HL-60/S4 treated with phorbol 12-myristate 13-acetate at 8.2 ng/mL for 4 days and 3 days (cell line): ENCODE results near the gene PKNOX1.
"Not testable (repeated sequence)": the region's sequence is repeated elsewhere in the genome, so short reads cannot be mapped to it uniquely, and the experiment has no call there.

Experiments
- in situ Hi-C: fragments of 300-500 bp; cut with MboI; formaldehyde crosslinking; loops from 2 replicates; pipeline ENCODE4 v1.15.0; 2022; ENCODE audit warnings: low sequenced_read_pairs

PKNOX1 gene

DNA sequence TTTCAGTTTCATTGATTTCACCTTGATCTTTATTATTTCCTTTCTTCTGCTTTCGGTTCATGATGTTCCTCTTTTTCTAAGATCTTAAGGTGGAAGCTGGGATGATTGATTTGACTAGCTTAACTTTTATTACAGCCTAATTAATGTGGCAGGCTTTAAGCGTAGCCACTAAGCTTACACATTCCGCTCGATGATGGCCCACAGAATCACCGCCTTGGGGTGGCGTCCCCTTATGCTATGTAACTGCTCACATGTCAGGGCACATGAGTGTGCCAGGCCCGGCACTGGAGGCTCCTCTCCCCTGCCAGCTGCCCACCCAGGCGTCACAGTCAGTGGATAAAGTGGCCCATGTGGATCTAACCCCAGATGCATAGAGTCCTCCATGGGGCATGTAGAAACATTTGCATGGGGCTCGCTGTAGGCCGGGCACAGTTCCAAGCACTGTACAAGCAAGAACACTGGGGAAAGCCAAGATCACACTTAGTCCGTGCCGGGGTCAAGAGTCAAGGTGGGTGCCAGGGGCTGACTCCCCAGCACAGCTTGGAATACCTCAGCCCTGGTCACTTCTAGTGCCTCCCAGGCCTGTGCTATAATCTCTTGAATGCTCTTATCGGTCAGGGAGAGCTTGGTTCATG, 41.7 kb downstream of the PKNOX1 start:
- in situ Hi-C loops, result no loop called here

- in situ Hi-C loops, result no loop called here
Observed at GRCh38 chr21:43016728-43017127, 42.4 kb downstream of the PKNOX1 start.

DNA sequence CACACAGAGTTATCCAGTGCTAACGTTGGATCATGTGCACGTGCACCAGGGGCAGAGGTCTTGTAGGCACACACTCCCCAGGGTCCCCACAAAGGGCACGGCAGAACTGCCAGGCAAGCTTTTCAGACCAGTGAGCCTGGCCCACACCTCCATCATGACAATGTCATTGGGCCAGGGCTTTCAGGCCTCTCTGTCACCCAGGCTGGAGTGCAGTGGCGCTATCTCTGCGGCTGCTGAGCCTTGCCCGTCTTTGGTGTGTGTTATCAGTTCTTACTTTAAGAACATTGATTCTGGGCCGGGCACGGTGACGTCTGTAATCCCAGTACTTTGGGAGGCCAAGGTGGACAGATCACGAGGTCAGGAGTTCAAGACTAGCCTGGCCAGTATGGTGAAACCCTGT, 44.2 kb downstream of the PKNOX1 start:
- in situ Hi-C loops, result no loop called here

GRCh38 chr21:43020177-43020576, 45.8 kb downstream of the PKNOX1 start:
- in situ Hi-C loops, result no loop called here

- in situ Hi-C loops, result no loop called here
Observed at GRCh38 chr21:43020771-43021170, 46.4 kb downstream of the PKNOX1 start.

- in situ Hi-C loops, result no loop called here
Observed at GRCh38 chr21:43021191-43021590, 46.8 kb downstream of the PKNOX1 start.

- in situ Hi-C loops, result no loop called here
Observed at GRCh38 chr21:43021756-43022600, 47.6 kb downstream of the PKNOX1 start.

DNA sequence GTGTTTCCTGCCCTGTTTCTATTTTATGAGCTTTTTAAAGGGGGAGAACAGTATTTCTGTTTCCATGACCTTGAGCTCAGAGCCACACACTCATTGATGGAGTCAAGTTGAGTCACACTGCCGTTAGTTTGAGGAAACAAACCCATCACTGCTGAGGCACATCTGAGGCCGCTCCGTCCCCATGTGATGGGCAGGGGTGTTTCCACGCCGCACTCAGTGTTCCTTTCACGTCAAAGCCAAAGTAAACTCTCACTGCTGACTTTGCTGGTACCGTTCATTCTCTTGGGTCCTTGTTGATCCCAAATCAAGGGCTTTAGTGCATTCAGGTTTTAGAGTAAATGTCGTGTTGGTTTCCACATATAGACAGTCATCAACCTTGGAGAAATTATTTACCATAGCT, 48.8 kb downstream of the PKNOX1 start:
- in situ Hi-C loops, result no loop called here

GRCh38 chr21:43024439-43025136, 50.2 kb downstream of the PKNOX1 start:
- in situ Hi-C loops, result no loop called here

DNA sequence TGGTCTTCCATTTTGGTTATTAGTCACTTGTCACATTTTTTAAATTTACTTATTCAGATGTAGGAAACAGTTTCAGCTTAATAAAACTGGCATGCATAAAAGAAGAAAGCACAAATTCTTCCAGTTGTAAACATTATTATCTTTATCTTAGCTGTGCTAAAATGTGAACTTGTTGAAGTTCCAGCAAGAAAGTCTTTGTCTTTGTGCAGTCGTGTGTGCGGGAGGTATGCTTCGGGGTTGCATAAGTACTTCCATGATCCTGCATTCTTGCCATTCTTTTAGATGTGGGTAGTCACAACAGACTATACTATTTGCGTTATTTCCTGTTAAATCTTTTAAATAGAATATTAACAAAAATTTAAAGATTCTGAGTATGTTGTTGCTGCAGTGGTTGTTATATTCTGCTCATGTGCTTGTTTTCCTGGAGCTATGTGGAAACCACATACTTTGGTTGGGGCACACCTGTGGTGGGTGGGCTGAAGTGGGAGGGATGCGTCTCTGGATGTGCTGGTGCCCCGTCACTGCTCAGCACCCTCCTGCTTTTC, 51.3 kb downstream of the PKNOX1 start:
- in situ Hi-C loops, result no loop called here

DNA sequence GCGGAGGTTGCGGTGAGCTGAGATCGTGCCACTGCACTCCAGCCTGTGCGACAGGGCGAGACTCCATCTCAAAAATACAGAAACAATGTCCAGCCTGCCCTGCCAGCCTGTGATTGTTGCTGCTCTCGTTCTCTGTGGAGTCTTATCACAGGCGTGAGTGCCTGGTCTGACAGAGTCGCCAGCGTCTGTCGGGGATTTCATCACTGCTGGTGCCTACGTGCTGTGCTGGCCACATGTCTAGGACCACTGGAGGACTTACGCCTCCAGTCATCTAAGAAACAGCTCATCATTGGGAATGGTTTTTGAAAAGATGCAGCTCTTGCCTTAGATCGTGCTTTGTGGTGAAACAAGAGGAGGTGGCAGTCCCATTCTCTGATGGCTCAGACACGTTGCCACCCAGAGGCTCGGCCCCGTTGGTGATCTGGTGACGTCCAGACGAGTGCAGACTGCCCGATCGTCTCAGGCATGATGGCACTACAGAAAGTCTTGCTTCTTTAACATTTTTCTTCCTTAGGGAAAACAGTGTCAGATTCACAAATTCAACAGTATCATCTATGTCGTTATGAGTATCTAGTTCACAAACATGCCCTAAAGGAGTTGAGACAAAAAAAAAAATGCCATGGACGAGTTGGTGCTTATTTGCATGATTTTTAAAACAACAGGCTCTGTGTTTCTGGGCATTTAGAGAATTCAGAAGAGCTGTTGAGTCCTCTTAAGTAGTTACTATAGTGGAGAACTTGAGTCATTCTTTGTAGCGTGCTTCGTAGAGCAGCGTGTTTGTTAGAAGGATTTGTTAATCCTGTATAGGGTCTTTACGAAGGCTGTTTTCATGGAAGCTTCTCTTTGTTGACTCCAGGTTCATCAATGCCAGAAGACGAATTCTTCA, 53.7 kb downstream of the PKNOX1 start:
- in situ Hi-C loops, result no loop called here

DNA sequence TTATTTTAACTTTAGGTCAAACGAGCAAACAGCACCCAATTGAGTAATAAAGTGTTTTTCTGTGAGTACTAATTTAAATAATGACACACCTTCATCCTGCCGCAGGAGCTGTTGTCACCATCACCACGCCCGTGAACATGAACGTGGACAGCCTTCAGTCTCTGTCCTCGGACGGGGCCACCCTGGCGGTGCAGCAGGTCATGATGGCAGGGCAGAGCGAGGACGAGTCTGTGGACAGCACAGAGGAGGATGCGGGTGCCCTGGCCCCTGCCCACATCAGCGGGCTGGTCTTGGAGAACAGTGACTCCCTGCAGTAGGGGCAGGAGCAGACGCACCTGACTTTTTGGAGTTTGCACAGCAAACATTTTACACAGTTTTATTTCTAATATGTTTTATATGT, 55.4 kb downstream of the PKNOX1 start:
- in situ Hi-C loops, result no loop called here

DNA sequence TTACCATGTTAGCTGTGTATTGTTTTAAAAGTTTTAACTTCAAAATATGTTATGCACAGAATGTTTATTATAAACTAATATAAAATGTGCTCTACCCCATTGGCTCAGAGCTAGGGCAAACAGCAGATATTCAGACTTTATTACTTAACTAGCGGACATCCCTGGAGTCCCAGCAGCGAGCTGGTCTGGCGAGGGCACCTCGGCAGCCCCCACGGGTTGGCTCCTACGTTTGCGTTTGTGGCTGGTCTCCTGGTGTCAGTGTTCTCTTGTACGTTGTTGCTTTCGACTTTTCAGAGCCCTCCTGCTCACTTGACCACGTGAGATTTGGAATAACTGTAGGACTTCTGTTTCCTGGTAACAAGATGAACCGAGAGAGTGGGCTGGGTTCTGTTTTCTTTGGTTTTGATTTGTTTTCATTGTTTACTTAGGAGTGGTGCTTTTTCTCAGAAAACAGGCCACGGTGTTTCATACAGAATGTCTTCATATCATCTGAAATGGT, 56.8 kb downstream of the PKNOX1 start:
- in situ Hi-C loops, result no loop called here

GRCh38 chr21:43034101-43034500, 59.7 kb downstream of the PKNOX1 start:
- in situ Hi-C loops, result no loop called here

- in situ Hi-C loops, result no loop called here
Observed at GRCh38 chr21:43034826-43035225, 60.5 kb downstream of the PKNOX1 start.

DNA sequence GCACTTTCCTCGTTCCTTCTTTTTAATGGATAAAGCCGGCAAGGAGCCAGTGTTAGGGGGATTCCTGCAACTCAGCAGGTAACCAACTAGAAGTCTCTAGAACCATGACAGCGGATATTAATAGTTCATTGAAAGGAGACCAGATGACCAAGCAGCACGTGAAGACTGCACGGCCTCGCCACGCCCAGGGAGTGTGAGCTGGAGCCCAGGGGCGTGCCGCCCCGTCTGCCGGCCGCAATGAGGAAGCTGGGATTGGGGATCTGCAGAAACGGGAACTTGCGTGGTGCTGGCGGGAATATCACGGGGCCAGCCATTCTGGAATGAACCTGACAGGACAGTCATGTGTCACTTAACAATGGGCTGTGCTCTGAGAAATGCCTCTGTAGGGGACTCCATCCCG, 62.5 kb downstream of the PKNOX1 start:
- in situ Hi-C loops, result not testable (repeated sequence)

GRCh38 chr21:43037918-43038658, 63.7 kb downstream of the PKNOX1 start:
- in situ Hi-C loops, result not testable (repeated sequence)

- in situ Hi-C loops, result not testable (repeated sequence)
Observed at GRCh38 chr21:43038659-43039044, 64.3 kb downstream of the PKNOX1 start.

GRCh38 chr21:43042169-43042568, 67.8 kb downstream of the PKNOX1 start:
- in situ Hi-C loops, result not testable (repeated sequence)

DNA sequence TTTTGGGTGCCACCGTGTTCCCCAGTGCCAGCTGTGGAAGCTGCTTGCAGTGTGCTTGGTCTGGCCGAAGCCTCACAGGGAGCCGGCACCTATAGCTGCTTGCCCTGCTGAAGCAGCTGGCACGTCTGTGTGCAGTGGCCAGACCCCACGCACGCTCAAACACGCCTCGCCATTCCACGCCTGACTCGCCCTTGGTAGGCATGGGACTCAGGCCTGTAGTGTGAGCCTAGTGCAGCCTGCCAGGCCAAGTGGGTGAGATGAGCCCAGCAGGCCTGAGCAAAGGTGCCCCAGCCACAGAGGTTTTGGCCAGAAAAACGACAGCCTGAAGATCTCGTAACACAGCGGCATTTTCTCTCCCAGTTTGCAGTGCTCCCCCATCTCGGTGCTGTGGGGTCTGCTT, 68.9 kb downstream of the PKNOX1 start:
- in situ Hi-C loops, result not testable (repeated sequence)
